GM04504 (cell line): ENCODE measurements around the gene TCP1.
"Not testable (repeated sequence)": the region's sequence is repeated elsewhere in the genome, so short reads cannot be mapped to it uniquely, and the experiment has no call there.

Experiments used
- DNase-seq: peaks from one replicate; pipeline ENCODE4 v3.0.0-alpha.2; 2012; ENCODE audit warnings: low read depth

Gene TCP1

DNA sequence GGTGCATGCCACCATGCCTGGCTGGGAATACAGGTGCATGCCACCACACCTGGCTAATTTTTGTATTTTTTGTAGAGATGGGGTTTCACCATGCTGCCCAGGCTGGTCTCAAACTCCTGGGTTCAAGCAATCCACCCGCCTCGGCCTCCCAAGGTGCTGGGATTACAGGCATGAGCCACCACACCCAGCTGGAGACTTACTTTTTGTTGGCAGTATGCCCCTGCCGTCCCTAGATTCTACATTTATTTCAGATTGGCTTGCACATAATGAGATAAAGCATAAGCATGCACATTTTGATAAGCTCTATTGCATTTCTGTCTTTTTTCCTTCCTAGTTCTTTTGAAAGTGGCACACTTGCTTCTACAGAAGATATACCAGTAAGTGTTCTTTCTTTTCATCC lies 27.4 kb upstream of the TCP1 start:
- DNase-seq, result not testable (repeated sequence)

DNA sequence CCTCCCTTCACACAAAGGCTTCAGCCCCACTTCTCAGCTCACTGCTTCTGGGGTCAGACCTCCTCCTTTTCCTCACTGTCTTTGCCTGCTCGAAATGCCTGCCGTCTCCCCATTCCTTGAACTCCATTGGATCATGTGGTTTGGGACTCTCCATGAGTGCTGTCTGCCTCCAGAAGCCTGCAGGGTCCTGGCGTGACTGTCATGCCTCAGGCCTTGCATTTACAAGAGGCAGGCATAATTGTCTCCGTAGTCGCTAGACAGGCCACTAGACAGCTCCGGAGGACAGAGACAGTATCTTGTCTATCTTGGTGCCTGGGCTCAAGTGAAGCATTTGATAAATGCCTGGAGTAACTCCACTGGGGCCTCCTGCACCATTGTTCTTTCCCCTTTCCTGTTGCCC lies 26.0 kb upstream of the TCP1 start:
- no peak for DNase-seq

GRCh38 chr6:159813781-159814180 lies 24.4 kb upstream of the TCP1 start:
- DNase-seq, result no peak

DNA sequence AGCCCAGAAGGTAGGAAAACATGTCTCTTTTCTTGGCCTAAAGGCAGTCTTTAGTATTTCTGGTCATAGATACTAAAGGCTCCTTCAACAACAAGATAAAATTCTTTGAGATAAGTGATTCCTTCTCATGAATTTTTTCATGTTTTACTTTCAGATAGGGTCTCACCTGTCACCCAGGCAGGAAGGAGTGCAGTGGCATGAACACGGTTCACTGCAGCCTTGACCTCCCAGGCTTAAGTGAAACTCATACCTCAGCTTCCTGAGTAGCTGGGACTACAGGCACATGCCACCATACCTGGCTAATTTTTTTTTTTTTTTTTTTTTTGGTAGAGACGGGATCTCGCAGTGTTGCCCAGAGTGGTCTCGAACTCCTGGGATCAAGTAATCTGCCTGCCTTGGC lies 19.7 kb upstream of the TCP1 start:
- DNase-seq, result no peak

- no peak for DNase-seq
These were observed 19.2 kb upstream of the TCP1 start for GRCh38 chr6:159808647-159809046.

DNA sequence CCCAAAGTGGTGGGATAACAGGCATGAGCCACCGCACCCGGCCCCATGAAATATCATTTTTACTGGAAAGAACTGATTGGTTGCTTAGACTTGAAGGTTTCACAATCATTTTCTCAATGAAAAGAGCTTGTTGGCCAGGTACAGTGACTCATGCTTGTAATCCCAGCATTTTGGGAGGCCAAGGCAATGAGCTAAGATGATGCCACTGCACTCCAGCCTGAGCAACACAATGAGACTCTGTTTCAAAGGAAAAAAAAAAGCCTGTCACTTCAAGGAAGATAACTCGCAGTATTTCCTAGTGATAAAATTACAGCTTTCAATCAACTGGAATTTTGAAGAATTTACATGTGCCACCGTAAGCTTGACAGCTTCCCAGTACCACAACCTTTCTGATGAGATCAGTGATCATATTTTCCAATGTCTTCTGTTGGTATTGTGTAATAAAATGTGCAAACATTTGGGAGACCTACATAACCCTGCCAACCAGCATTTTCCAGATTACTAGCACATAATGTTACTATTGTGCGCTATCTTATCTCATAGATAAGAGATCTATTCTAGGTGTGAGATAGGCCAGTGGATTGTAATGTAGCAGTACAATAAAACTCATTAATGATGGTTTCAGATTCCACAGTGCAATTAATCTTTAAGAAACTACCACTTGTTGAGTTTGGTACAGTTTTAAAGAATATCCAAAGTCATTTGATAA lies 17.9 kb upstream of the TCP1 start:
- no peak for DNase-seq

- DNase-seq, result no peak
These were observed 16.6 kb upstream of the TCP1 start for GRCh38 chr6:159806021-159806458.

DNA sequence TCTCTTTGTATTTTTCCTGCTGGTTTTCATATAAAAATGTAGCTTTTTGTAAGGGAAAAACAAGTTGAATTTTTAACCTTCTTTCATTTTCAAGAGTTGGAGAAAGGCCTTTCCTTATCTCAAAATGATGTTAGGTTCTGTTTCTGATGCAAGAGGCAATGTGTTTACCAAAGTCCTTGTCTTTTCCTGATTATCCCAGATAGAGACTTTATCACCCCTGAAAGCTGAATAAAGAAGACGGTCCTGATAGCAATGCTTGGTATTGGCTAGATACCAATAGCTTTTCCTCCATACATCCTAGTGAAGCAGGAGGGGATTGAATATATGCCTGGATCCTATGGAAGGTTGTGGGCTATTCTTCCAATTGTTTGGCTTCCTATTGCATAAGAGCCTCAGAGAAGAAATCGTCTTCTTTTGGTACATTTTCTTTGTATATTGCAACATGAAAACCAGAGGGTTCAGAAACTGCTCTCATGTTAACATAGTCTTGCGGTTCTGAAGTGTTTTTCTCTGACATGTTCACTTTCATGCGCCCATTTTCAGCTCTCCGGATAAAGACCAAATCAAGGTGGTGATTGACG lies 16.1 kb upstream of the TCP1 start:
- DNase-seq, result no peak

DNA sequence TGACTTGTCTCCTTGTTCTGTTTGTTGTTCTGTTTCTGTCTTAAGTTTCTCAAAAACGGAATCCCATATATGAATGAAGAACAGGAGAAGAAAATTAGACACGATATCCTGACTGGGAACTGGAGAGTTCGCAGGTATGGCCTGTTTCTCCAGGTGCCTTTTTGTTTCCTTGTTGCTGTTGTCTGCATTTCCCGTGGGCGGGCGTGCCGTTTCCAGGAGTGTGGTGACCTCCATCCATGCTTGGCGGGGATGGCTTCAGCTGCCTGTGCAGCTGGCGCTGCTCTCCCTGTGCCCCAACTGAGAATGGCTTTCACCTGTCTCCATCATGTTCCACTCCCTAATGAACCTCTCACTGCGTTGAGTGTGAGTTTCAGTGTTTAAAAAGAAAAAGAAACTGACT lies 15.1 kb upstream of the TCP1 start:
- DNase-seq, result no peak

DNA sequence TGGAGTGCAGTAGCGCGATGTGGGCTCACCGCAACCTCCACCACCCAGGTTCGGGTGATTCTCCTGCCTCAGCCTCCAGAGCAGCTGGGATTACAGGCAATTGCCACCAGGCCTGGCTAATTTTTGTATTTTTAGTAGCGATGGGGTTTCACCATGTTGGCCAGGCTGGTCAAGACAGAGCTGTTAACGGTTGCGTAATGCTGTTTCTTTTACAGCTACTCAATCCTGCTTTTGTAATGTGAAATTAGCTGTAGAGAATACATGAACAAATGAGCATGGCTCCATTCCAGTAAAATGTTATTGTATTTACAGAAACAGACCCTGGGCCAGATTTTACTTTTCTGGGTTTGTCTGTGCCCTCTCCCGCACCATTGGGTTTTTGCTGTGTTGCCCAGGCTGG lies 12.5 kb upstream of the TCP1 start:
- DNase-seq, result no peak

DNA sequence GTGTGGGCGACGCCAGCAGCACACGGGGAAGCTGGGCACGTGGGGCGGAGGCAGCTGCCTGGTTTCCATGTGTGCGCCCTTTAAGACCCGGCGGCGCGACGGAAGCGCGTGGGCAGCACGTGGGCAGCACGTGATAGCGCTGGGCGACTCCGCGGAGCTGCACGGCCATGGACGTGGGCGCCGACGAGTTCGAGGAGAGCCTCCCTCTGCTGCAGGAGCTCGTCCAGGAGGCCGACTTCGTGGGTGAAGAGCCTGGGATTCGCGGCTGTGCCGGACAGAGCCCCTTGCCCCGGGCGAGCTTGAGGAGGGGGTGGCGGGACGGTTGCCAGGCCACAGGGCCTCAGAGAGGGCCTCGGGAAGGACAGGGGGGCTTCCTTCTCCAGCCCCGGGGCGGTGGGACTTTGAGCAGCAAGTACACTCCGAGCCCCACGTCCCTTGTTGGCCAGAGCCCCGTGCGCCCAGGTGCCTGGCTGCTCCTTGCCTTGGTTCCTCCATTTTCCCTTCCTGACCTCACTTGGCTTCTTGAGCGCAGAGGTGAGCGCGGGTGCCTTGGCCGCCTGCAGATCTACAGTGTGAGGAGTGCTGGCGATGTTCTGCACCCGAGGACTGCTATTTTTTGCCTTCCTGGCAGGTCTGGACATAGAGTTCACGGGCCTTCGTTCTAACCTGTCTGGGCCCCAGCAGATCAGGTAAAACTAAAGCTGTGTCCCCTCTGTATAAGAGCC lies 10.9 kb upstream of the TCP1 start, which contains the start of gene PNLDC1:
Gene PNLDC1 (plus strand): TSS at position 136 of the 725 bp plus-strand sequence. CDS start 32 bp downstream, at position 168.
- no peak for DNase-seq

DNA sequence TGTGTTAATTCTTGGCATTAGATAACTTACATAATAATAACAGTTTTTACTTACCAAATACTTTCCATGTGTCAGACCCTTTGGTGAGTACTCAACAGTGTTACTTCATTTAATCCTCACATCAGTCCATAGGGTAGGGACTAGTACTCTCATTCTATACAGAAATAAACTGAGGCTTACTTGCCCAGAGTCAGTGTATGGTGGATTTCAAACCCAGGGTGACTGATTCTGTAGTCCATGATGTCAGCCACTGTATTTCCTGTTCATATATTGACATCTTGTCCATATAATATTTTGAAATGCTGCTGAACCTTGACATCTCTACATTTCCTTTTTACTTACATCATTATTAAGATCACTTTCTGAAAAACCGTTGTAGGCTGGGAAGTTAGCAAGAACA lies 8.2 kb upstream of the TCP1 start:
- DNase-seq, result no peak

DNA sequence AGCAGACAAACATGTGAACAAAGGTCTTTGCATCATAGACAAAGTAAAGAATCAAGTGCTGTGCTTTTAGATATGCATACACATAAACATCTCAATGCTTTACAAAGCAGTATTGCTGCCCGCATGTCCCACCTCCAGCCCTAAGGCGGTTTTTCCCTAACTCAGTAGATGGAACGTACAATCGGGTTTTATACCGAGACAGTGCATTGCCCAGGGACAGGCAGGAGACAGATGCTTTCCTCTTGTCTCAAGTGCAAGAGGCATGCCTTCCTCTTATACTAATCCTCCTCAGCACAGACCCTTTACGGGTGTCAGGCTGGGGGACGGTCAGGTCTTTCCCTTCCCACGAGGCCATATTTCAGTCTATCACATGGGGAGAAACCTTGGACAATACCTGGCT lies 5.6 kb upstream of the TCP1 start:
- DNase-seq, result not testable (repeated sequence)

DNA sequence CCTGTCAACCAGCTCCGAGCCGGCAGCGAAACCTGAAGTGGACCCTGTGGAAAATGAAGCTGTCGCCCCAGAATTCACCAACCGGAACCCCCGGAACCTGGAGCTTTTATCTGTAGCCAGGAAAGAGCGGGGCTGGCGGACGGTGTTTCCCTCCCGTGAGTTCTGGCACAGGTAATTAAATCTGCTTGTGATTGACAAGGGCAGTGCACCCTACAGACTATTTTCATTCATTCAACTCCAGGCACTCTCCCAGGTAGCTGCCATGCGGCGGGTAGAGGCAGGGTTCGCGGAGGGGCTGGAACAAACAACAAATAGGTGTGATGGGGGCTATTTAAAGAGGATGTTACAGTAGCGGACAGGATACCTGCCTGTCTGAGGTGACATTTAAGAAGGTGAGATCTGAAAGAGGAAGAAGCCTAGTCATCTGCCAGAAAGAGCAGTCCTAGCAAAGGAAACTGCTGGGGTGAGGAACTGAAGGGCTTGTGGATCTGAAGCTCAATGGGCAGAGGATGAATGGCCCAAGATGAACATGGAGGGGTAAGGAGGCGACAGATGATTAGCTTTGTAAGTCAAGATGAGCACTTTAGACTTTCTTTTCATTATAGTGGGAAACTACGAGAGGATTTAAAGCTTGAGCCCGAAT lies 1.7 kb upstream of the TCP1 start:
- DNase-seq, result no peak

DNA sequence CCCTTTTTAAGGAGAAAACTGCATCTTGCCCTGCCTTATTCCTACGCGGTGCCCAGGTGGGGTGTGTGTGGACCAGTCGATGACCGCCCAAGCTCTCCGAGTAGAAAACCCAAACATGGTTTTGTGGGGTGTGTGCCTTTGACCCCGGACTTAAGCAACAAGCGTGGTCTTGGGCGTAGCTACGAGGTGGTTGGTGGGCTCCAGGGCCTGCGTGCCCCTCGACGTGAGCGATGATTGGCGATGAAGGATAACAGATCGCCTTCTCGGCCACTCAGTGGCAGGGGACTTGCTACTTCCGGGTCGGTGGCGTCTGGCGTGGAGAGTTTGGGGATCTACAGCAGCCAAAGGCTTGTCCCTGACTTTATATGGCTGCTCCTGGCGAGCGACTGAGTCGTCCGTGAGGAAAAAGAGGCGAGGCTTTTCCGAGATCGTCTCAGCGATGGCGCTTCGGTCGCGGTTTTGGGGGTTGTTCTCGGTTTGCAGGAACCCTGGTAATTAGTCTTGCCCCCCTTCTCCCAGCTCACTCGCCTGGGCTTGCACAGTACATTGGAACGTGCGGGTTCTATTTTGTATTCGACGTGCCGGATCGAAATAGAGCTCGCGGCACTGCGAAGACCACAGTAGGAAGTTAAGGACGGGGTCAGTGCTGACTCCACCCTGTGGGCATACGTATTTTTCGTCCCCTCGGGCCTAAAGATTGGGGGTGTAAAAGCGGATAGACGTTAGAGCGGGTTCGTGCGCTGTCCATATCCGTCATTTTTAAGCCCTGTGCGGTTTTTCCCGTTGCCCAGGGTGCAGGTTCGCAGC lies 950 bp upstream of the TCP1 start, which contains the start of gene MRPL18:
Gene MRPL18 (plus strand): TSS at position 319 of the 807 bp plus-strand sequence. CDS start 121 bp downstream, at position 440.
- DNase-seq, result peak; percentile 95

- no peak for DNase-seq
These were observed 537 bp downstream of the TCP1 start for GRCh38 chr6:159788753-159789376.

- no peak for DNase-seq
These were observed 1.1 kb downstream of the TCP1 start for GRCh38 chr6:159788276-159788675.

DNA sequence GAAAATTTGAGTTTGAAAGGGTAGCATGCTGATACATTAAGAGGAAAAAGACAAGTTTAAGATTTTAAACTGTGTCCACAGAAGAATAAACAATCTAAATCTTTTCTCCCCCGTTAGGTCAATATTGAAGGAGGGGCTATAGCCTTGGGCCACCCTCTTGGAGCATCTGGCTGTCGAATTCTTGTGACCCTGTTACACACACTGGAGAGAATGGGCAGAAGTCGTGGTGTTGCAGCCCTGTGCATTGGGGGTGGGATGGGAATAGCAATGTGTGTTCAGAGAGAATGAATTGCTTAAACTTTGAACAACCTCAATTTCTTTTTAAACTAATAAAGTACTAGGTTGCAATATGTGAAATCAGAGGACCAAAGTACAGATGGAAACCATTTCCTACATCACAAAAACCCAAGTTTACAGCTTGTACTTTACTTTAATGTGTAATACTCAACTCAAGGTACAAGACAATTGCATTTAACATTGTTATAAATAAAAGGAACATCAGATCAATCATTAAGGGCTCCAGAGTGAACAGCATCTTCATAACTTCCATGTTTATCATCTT lies 10.8 kb downstream of the TCP1 start:
- no peak for DNase-seq

DNA sequence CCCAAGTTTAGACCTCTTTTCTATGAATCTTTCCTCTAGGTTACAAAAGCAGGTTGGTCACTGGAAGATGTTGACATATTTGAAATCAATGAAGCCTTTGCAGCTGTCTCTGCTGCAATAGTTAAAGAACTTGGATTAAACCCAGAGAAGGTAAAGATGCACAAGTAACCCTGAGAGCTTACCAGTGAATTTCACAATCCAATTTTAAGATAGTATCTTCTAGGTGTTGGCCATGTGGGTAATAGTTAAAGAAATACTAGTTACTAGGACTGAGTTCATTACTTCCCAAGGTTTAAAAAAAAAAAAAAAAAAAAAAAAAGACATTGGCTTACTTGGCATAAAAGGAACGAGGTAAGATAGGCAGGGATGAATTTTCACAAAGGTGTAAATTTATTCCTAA lies 11.3 kb downstream of the TCP1 start:
- DNase-seq, result no peak

DNA sequence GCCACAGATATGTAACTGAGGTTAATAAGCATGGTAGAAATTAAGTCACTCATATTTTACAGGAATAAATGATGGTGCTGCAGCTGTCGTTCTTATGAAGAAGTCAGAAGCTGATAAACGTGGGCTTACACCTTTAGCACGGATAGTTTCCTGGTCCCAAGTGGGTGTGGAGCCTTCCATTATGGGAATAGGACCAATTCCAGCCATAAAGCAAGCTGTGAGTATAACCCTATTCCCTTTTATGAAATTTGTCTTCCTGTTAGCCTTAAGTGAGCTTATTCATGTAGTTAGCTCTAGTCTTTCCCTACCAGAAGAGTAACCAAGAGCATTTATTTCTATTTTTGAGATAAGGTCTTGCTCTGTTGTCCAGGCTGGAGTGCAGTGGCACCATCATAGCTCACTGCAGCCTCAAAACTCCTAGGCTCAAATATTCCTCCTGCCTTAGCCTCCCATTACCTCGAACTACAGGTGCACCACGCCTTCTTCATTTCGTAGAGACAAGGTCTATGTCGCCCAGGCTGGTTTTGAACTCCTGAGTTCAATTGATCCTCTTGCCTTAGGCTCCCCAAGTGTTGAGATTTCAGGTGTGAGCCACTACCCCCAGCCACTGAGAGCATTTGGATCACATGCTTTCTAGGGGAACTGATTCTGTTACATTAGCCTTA lies 12.0 kb downstream of the TCP1 start:
- no peak for DNase-seq
